Activated CD8-positive, alpha-beta memory T cell treated with anti-CD3 and anti-CD28 coated beads for 36 hours (primary cell): Measurements from ENCODE around the gene LAT. TPM values are rescaled to one million over a fixed set of nuclear protein-coding genes. Genes with fewer than 3 reads are reported as not detected.

Source experiments
- CTCF ChIA-PET: fragments of 350-600 bp; sonication (Branson Sonifier 250); formaldehyde crosslinking; loops from one replicate; lab custom pipeline; 2021; ENCODE audit warnings: antibody characterized with exemption; lab: Charles Lee
- POLR2A ChIA-PET: fragments of 350-600 bp; sonication (Branson Sonifier 250); formaldehyde crosslinking; loops from one replicate; lab custom pipeline; 2021; ENCODE audit warnings: antibody characterized with exemption; lab: Charles Lee
- total RNA-seq, 2 experiments: library from RNA; stranded (reverse); gene quantifications; one replicate each; pipeline ENCODE4 v1.2.3, GENCODE V29; 2021

The LAT gene
- total RNA-seq, 2 experiments from 2014 or later, result 175 to 177 TPM

GRCh38 chr16:29023279-29024277, 38.7 kb downstream of the LAT start:
- ChIA-PET POLR2A (interaction anchor here (0.7 kb wide), 1 partner anchor 30 kb away, joined by 8 read pairs; no protein-coding TSS in a partner anchor), CTCF (no interaction called here)

DNA sequence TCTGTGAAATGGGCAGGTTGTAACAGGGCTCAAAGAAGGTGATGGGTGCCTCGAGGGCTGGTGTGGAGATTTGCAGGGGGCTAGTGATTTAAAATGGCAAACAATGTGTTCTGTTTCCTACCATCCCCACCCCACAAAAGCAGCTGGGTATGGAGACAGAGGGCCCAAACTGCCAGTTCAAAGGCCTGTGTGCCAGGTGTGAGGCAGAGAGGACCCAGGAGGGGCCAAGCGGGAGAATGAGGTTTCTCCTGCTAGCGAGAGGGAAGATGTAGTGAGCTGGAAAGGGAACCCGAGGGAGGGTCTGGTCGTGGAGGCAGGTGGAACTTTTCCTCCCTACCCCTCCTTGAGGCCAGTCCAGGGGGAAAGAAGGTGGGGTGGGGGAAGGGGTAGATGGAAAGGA, 39.4 kb downstream of the LAT start:
- POLR2A ChIA-PET, result interaction anchor here (0.7 kb wide), 1 partner anchor 30 kb away, joined by 8 read pairs; no protein-coding TSS in a partner anchor
- CTCF ChIA-PET, result no interaction called here

- POLR2A ChIA-PET, result no interaction called here
- CTCF ChIA-PET, result interaction anchor here (1.3 kb wide), 1 partner anchor 39 kb away, joined by 5 read pairs; no protein-coding TSS in a partner anchor
Measured at GRCh38 chr16:29025218-29025617, 40.4 kb downstream of the LAT start.

DNA sequence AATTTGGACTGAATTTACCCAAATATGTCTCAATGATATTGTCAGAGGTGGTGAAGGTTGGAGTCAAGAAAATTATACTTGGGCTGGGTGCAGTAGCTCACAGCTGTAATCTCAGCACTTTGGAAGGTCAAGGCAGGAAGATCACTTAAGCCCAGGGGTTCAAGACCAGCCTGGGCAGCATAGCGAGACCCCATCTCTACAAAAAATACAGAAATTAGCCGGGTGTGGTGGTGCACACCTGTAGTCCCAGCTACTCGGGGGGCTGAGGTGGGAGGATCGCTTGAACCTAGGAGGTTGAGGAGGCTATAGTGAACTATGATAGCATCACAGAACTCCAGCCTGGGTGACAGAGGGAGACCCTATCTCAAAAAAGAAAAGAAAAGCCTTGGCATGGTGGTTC, 40.9 kb downstream of the LAT start:
- CTCF ChIA-PET, result interaction anchor here (1.3 kb wide), 1 partner anchor 40 kb away, joined by 5 read pairs; no protein-coding TSS in a partner anchor
- POLR2A ChIA-PET, result no interaction called here

- CTCF ChIA-PET, result interaction anchor here (1.3 kb wide), 2 partner anchors 8 to 46 kb away, joined by 4 to 6 read pairs; no protein-coding TSS in a partner anchor
Measured at GRCh38 chr16:29028457-29029167, 43.8 kb downstream of the LAT start.

DNA sequence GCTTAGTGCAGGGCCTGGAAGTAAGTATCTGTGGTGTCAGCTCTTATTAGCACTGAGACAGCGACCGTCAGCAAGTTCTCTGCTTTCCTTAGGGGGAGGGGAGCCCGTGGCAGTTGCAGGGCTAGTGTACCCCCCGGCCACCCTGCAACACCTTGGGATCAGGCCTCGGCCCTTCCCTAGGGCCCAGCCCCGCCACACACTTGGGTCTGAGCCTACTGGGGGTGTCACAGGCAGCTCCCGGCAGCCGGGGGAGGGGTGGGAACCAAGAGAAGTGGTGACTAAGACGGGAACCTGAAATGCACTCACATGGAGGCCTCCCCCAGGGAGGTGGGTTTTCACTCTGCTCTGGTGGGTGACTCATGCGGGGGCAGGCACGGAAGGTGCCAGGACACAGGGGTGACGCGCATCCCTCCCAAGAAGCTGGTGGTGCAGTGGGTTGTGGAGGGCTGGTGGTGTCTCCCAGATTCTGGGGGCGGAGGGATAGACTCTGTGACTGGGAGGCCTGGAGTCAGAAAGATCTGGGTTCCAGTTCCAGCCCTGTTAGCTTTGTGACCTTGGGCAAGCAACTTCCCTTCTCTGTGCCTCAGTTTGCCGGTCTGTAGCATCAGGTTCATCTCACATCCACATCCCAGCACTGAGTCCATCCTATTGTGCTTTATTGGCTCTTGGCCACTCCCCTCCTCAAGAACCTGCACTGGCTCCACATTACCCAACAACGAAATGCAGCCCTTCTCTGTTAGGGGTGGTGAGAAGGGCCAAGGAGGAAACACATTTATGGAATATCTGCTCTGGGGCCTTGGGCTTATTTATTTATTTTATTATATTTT, 44.5 kb downstream of the LAT start:
- ChIA-PET POLR2A (interaction anchor here (0.6 to 2.2 kb wide), 6 partner anchors 8 to 56 kb away, joined by 4 to 14 read pairs (median 4); partner anchors contain the start of gene LAT), CTCF (interaction anchor here (0.7 to 1.3 kb wide), 6 partner anchors 8 to 48 kb away, joined by 3 to 6 read pairs (median 4); no protein-coding TSS in a partner anchor)

More at GRCh38 chr16:29028457-29029167, 43.8 kb downstream of the LAT start:
- POLR2A ChIA-PET, result interaction anchor here (0.6 to 2.2 kb wide), 5 partner anchors 8 to 44 kb away, joined by 4 to 14 read pairs (median 5); partner anchors contain the start of gene LAT

GRCh38 chr16:29030086-29030840, 45.4 kb downstream of the LAT start:
- ChIA-PET CTCF (interaction anchor here (0.7 to 1.2 kb wide), 4 partner anchors 11 to 49 kb away, joined by 3 to 5 read pairs (median 3); no protein-coding TSS in a partner anchor), POLR2A (interaction anchor here (0.7 to 2.2 kb wide), 4 partner anchors 9 to 57 kb away, joined by 4 to 14 read pairs (median 4); partner anchors contain the start of gene LAT)

Other genes starting within 250 kb of the LAT start
- 1 to 10 TPM in 1 of 2 experiments, under 1 TPM in 1; 0.67 to 2.3 TPM for gene NPIPB9, start 233.3 kb upstream of the LAT start, total RNA-seq
- gene ATXN2L, start 162.1 kb upstream of the LAT start, total RNA-seq, result 100 to 1,000 TPM; 253 to 260 TPM
- 100 to 1,000 TPM; 364 TPM for gene TUFM, start 138.7 kb upstream of the LAT start, total RNA-seq
- gene SH2B1, start 121.2 kb upstream of the LAT start, total RNA-seq, result 10 to 100 TPM; 39.4 to 46.2 TPM
- gene ATP2A1, start 106.6 kb upstream of the LAT start, total RNA-seq, result 1 to 10 TPM; 1.2 to 1.7 TPM
- gene RABEP2, start 59.8 kb upstream of the LAT start, total RNA-seq, result 10 to 100 TPM; 15.4 to 17.0 TPM
- gene CD19, start 53.1 kb upstream of the LAT start, total RNA-seq, result under 1 TPM in 1 of 2 experiments, not detected in 1; 0.34 TPM
- gene NFATC2IP, start 34.1 kb upstream of the LAT start, total RNA-seq, result 10 to 100 TPM; 79.8 to 85.0 TPM
- gene SPNS1, start 10.3 kb upstream of the LAT start, total RNA-seq, result 10 to 100 TPM; 28.5 to 29.0 TPM